ENCODE results near the gene BCAR1.
"Not testable (repeated sequence)": the region's sequence is repeated elsewhere in the genome, so short reads cannot be mapped to it uniquely, and the experiment has no call there.

BCAR1 gene

GRCh38 chr16:75238132-75238852, 13.1 kb downstream of the BCAR1 start:
- DNase-seq: peak; percentile 74

DNA sequence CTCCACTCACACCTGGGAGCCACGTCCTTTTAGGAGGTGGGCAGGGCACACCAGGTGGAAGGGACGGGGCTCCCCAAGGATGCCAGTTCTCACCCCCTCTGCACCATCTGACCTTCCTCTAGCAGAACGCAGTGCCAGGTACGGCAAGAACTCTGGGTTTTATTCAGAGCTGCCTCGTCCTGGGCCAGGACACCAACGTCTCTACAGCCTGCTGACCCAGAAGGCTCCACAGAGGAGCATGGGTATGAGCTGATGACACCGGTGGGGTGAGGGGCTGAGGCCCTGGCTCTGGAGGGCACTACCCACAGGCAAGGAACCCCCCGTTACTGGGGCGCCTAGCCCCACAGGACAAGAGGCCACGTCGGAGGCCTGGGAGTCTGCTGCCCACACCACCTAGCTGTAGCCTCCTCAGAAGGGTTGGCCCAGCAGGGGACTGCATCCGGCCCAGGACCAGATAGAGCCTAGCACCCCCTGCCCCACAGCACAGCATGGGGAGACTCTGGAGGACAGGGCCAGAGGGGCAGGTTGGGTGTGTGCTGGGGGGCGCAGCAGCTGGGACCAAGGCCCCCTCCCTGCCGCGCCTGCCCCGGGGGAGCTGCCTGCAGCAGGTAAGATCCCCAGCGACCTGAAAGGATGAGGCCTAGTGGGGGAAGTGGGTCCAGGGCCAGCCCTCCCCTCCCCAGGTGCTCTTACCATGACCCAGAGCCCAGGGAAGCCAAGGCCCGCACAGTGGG, 13.9 kb downstream of the BCAR1 start:
- no peak for DNase-seq

GRCh38 chr16:75236736-75237397, 14.6 kb downstream of the BCAR1 start:
- DNase-seq: no peak

- no peak for DNase-seq
Measured at GRCh38 chr16:75236232-75236631, 15.2 kb downstream of the BCAR1 start.

DNA sequence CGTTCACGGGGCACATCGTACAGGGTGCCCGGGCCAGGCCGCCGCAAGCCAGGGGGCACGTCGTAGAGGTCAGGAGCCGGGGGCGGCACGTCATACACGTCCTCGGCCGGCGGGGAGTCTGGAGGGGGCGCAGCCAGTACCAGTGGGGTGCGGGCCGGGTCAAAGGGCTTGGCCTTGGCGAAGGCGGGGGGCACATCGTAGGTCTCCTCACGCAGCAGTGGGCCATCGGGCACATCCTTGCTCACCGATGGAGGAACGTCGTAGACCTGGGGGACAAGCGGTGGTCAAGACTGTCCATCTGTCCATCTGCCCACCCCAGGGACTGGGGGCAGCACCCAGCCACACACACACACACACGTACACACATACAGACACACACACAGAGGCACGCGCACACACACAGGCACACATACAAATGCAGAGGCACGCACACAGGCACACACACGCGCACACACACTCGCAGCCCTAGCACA, 15.7 kb downstream of the BCAR1 start:
- DNase-seq: no peak

DNA sequence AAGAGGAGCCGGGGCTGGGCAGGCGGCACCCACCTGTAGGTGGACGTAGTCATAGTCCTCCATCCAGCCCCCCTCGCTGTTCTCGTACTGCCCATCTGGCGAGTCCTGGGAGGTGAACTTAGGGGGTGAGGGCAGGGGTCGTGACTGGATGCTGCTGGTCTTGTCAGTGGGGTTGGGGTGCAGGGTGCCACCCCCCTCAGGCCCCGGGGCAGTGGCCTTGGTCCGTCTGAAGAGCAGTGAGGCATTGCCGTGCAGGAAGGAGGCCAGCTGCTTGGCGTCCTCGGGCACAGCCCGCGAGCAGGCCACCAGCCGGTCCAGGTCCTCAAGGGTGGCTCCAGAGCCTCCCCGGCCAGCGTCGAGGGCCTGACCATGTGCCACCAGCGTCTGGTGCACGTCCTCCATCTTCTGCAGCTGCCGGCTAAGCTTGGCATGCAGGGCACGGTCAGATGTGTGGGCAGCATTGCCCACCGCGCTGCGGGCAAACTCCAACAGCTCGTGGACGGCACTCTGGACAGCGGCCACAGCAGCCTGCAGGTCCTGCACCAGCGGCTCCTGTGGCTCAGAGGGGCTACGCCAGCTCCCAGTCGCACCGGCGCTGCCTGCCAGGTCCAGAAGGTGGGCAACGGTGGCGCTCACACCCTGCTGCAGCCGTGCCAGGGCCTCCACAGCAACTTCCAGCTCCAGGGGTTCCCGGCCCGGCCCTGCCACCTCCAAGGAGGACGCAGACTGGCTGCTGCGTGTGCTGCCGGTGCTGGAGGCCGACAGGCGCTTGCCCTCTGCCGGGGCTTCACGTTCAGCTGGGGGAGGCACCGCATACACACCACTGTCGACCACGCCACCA, 16.3 kb downstream of the BCAR1 start:
- DNase-seq: no peak

DNA sequence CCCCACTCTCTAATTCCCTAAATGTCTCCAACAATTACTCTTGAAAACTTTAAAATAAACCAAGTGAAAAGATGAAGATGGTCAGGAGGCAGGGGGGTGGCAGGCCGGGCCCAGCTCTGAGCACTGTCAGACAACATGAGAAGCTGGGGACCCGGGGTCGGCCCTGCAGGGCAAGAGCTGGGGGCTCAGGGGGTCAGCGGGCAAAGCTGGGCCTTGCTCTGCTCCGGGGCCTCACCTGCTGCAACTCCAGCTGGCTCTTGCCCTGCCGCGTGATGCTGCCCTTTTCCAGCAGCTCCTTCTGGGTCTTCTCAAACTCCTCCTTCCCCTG, 17.8 kb downstream of the BCAR1 start:
- DNase-seq: no peak

GRCh38 chr16:75231570-75231969, 19.9 kb downstream of the BCAR1 start:
- DNase-seq: no peak

DNA sequence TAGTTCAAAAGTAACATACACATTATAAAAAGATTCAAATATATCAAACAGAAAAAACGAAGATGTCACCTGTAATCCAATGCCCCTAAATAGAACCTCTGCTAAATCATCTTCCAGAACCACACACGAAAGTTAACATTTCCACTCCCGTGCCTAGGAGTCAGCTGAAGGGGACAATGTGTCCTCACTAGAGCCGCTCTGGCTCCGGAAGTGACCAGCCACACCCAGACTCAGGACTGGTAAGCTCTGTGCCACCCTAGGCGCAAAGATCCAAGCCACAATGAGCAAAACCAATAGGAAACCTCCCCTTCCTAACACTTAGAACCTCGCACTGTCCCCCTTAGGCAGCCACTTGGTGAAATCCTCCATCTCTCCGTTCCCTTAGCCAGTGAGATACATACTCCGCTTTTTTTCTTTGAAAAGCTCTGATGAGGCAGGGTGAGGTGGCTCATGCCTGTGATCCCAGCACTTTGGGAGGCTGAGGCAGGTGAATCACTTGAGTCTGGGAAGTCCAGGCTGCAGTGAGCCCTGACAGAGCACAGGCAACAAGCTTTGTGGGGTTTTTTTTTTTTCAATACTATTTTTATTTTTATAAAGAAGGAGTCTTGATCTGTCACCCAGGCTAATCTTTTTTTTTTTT, 20.8 kb downstream of the BCAR1 start:
- DNase-seq: no peak

GRCh38 chr16:75229172-75230031, 22.0 kb downstream of the BCAR1 start:
- no peak for DNase-seq

DNA sequence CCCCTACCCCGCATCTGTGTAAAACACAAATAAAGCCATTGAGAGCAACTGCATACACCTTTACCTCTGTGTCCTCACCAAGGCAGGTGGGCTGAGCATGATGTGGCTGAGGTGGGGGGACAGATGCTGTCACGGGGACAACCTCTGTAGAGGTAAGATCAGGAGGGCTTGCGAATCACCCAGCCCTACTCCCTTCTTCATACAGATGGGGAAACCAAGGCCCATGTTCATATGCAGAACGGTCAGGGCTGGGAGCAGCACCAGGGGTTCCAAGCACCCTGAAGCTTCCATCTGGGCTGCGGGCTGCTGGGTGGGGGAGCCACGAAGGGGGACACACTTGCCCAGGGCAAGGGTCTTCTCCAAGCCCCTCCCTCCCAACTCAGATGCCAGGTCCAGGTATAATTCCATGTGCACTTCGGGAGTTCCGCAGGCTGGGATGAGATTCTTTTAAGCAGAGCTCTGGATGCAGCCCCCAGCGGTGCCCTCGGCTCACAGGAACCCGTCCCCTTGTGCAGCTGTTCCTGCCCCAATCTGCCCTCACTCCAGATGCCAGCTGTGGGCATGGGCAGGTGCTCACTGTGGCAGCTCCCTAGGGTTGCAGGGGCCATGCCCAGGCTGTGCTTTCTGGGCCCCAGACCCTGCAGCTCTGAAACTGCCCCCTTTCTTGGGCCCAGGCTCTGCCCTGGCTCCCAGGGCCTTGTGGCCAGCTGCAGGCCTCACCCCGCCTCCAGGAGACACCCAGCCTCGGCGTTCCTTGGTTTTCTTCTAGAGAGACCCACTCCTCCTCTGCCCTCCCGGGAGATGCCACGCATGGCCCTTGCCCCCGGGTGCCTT, 23.1 kb downstream of the BCAR1 start:
- no peak for DNase-seq

- no peak for DNase-seq
Measured at GRCh38 chr16:75227361-75228142, 23.9 kb downstream of the BCAR1 start.

- no peak for DNase-seq
Measured at GRCh38 chr16:75226550-75227360, 24.7 kb downstream of the BCAR1 start.

DNA sequence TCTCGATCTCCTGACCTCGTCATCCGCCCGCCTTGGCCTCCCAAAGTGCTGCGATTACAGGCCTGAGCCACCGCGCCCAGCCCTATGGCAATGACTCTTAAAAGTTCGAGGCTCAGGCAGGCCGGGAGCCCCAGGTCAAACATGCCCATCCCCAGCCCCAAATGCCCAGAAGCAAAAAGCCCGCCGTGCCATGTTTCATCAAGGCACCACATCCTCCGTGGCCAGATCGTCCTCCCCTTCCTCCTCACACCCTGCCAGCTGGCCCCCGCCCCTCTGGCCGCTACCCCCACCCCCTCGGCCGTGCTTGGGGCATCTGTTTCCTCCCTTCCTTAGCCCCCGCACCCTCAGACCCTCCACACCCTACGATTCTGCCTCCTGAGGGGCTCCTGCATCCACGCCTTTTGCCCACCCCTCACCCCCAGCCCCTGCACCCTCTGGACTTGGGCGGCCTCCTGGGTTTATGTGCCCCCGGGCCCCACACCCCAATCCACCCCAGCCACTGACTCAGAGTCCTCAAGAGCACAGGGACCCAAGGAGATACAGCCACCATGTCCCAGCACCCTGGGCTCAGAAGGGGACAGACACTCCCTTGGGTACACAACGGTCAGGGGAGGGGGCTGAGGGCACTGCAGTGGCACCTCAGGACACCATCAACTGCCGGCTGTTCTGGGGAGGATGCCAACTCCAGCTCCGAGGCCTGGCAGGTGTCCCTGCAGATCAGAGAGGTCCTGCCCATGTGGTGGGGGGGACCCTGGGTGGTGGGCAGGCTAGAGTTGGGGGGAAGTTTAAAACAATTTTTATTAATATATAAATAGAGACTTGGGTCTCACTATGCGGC, 25.5 kb downstream of the BCAR1 start:
- no peak for DNase-seq

- DNase-seq: no peak
Measured at GRCh38 chr16:75225092-75225491, 26.3 kb downstream of the BCAR1 start.

DNA sequence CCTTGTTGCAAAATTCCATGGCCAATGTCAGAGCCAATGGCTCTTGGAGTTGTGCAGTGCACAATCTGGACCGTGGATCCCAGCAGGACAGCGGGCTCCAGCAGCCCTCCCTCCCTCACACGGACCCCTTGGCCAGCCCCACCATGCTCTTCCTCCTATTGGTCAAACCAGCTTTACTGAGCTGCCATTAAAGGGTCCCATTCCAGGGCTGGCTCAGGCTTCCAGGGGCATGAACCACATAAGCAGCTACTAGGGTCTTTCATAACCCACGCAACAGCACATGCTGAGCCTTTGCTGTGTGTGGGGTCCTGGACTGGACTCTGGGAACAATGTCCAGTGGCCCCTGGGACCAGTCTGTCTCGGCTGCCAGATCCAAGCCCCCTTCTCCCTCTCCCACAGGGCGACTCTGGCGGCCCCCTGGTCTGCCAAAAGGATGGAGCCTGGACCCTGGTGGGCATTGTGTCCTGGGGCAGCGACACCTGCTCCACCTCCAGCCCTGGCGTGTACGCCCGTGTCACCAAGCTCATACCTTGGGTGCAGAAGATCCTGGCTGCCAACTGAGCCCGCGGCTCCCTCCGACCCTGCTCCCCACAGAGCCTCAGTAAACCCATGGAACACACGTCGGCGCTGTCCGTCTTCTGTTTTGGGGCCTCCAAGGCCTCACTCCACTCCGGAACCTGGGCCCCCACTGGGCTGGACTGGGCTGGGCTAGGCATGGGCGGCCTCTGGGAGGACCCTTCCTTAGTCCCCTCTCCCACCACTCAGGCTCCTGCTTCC, 26.9 kb downstream of the BCAR1 start:
- no peak for DNase-seq

DNA sequence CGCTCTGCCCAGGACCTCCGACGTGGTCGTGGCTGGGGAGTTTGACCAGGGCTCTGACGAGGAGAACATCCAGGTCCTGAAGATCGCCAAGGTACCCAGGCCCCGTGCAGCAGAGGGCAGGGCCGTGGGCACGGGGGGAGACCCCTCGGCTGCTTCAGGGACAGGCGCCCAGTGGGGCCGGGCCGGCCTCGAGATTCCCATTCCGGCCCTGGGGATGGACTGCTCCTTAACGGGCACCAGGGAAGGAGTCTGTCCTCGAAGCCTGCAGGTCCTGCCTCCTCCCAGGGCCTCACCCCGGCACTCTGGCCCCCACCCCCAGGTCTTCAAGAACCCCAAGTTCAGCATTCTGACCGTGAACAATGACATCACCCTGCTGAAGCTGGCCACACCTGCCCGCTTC, 28.3 kb downstream of the BCAR1 start:
- not testable (repeated sequence) for DNase-seq
